ENCODE results near the gene SLC8A3.

- TF ChIP-seq HDAC2 (IDR thresholded peaks at IDR 0.05) = no peak
- no peak for TF ChIP-seq POLR2A (IDR thresholded peaks at IDR 0.05; ENCODE audit: low read length)
- no peak for TF ChIP-seq POLR2AphosphoS2 (conservative IDR thresholded peaks at IDR 0.05; ENCODE audit: low read length)
- TF ChIP-seq CTCF (IDR thresholded peaks at IDR 0.05) = no peak
- TF ChIP-seq EP300 (IDR thresholded peaks at IDR 0.05) = no peak
- TF ChIP-seq MAX (IDR thresholded peaks at IDR 0.05) = no peak
- no peak for TF ChIP-seq JUN (IDR thresholded peaks at IDR 0.05)
- no peak for TF ChIP-seq USF2 (IDR thresholded peaks at IDR 0.05)
- TF ChIP-seq RFX5 (IDR thresholded peaks at IDR 0.05) = no peak
Measured at GRCh38 chr14:70034257-70034656, 154.5 kb downstream of the SLC8A3 start.
